Neutrophil (primary cell): ENCODE data around the gene TYW5.

Experiments used
- H3K27ac ChIP-seq: fragments of 200-600 bp; sonication (generic); 2 replicates; pipeline ENCODE4 v1.5.1; 2016; ENCODE audit warnings: mild to moderate bottlenecking, moderate library complexity
- H3K27me3 ChIP-seq: fragments of 200-600 bp; sonication (generic); 2 replicates; pipeline ENCODE4 v1.6.0; 2016; ENCODE audit warnings: mild to moderate bottlenecking
- H3K36me3 ChIP-seq: fragments of 200-600 bp; sonication (generic); 2 replicates; pipeline ENCODE4 v1.5.1; 2017
- H3K4me1 ChIP-seq, 2 experiments: fragments of 200-600 bp in 1 of 2; sonication (generic) in 1 of 2; 1 replicate in 1 of 2; 2 replicates in 1 of 2; pipeline versions ENCODE4 v1.5.1 to v1.6.1; 2013 to 2016; ENCODE audit warnings: low read depth in 1 of 2, low read length in 1 of 2, mild to moderate bottlenecking in 1 of 2, moderate library complexity in 1 of 2; ENCODE audit not compliant: control insufficient read depth in 1 of 2, insufficient read depth in 1 of 2
- H3K4me3 ChIP-seq, 2 experiments: fragments of 200-600 bp in 1 of 2; sonication (generic) in 1 of 2; 1 replicate in 1 of 2; 2 replicates in 1 of 2; pipeline ENCODE4 v1.5.1; 2013 to 2016; ENCODE audit warnings: low read depth in 1 of 2, low read length in 1 of 2, mild to moderate bottlenecking in 1 of 2, moderate library complexity in 1 of 2
- H3K9me3 ChIP-seq: fragments of 200-600 bp; sonication (generic); 2 replicates; pipeline ENCODE4 v1.5.1; 2016
- CTCF ChIP-seq: fragments of 200-600 bp; sonication (generic); IDR thresholded peaks from 2 replicates; pipeline ENCODE4 v1.5.1; 2016; ENCODE audit warnings: antibody characterized with exemption

The TYW5 gene

GRCh38 chr2:199896617-199897016, 58.7 kb downstream of the TYW5 start:
- Histone ChIP-seq H3K4me3 (no peak overlapping the region), H3K4me1 (no peaks in the 10 kb centered on the region), H3K27me3 (no peaks in the 10 kb centered on the region), H3K27ac (no peak overlapping the region), H3K9me3 (no peaks in the 10 kb centered on the region), H3K36me3 (no peaks in the 10 kb centered on the region)
- no peak for TF ChIP-seq CTCF

GRCh38 chr2:199895406-199895805, 59.9 kb downstream of the TYW5 start:
- Histone ChIP-seq H3K9me3 (no peaks in the 10 kb centered on the region), H3K4me1 (no peaks in the 10 kb centered on the region), H3K27ac (no peak overlapping the region), H3K36me3 (no peaks in the 10 kb centered on the region), H3K27me3 (no peaks in the 10 kb centered on the region), H3K4me3 (no peak overlapping the region)
- TF ChIP-seq CTCF = no peak

- H3K27ac ChIP-seq = no peak overlapping the region
- H3K36me3 ChIP-seq = no peaks in the 10 kb centered on the region
- no peaks in the 10 kb centered on the region for H3K9me3 ChIP-seq
- no peaks in the 10 kb centered on the region for H3K4me1 ChIP-seq
- TF ChIP-seq CTCF = no peak
- no peak overlapping the region for H3K4me3 ChIP-seq
- no peaks in the 10 kb centered on the region for H3K27me3 ChIP-seq
Measured at GRCh38 chr2:199883474-199884212, 71.6 kb downstream of the TYW5 start.

GRCh38 chr2:199882667-199883066, 72.6 kb downstream of the TYW5 start:
- no peak overlapping the region for H3K27ac ChIP-seq
- H3K27me3 ChIP-seq = no peaks in the 10 kb centered on the region
- no peaks in the 10 kb centered on the region for H3K36me3 ChIP-seq
- H3K9me3 ChIP-seq = no peaks in the 10 kb centered on the region
- no peaks in the 10 kb centered on the region for H3K4me1 ChIP-seq
- H3K4me3 ChIP-seq = no peak overlapping the region
- no peak for TF ChIP-seq CTCF
